22Rv1 (cell line): ENCODE data around the gene ATP2B2.

Source experiments
- CTCF ChIP-seq: fragments of 450-650 bp; IDR thresholded peaks from 2 replicates; pipeline ENCODE4 v1.5.1; 2017; ENCODE audit warnings: mild to moderate bottlenecking
- ZFX ChIP-seq: fragments of 450-650 bp; IDR thresholded peaks from 2 replicates; pipeline ENCODE4 v1.6.1; 2017; ENCODE audit warnings: antibody characterized with exemption, borderline replicate concordance

- TF ChIP-seq CTCF (no peak), ZFX (no peak)
Measured at GRCh38 chr3:10479311-10479710, 26.1 kb downstream of the ATP2B2 start.
